NCI-H69 (cell line): ENCODE results near the gene EID1.

Source experiments
- DNase-seq: peaks from one replicate; lab custom pipeline; 2025; lab: John Stamatoyannopoulos, UW

EID1 gene

DNA sequence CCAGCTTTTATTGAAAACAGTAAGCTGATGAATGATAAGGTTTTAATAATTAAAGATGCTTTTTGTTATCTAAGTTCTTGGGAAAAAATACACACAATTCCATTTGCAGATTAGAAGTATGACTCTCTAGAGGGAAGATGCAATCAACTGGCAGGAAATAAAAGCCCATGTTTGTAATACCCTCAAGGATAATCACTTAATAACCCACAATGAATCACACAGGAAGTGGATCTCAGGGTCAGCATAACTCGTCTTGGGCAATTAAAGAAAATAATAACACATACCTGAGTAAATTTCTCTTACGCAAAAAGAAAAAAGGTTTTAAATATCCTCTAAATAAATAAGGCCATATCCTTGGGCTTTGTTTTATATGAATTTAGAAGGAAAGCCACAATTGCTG, 9.4 kb upstream of the EID1 start:
- peak; percentile 79 for DNase-seq

GRCh38 chr15:48869966-48870365, 8.0 kb upstream of the EID1 start:
- DNase-seq, result no peak

- no peak for DNase-seq
These were observed 6.4 kb upstream of the EID1 start for GRCh38 chr15:48871542-48871941.

DNA sequence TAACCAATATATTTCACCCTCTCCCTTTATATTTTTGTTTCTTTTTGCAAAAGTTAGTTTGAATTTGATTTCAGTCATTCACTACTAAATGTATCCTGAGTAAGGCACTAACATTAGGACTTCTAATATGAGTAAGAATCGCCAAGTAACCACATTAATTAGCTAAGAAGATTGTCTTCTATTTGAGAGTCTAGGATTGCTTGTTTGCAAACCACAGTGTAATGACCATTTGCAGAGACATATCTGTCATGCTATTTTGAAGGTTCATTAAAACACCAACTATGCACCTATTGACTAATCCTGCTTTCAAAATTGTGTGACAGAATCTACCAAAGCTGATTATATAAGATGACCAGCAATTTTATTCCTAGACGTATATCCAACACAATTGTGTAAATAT, 5.3 kb upstream of the EID1 start:
- no peak for DNase-seq

GRCh38 chr15:48875241-48875960, 2.5 kb upstream of the EID1 start:
- DNase-seq, result no peak

- no peak for DNase-seq
These were observed 1.9 kb upstream of the EID1 start for GRCh38 chr15:48876057-48876456.

- no peak for DNase-seq
These were observed 2.2 kb downstream of the EID1 start for GRCh38 chr15:48880070-48880634.

GRCh38 chr15:48883699-48884098, 5.8 kb downstream of the EID1 start:
- no peak for DNase-seq

- DNase-seq, result peak; percentile 38
These were observed 9.2 kb downstream of the EID1 start for GRCh38 chr15:48887144-48887543.

- no peak for DNase-seq
These were observed 10.3 kb downstream of the EID1 start for GRCh38 chr15:48888191-48888590.

- no peak for DNase-seq
These were observed 10.9 kb downstream of the EID1 start for GRCh38 chr15:48888836-48889235.

DNA sequence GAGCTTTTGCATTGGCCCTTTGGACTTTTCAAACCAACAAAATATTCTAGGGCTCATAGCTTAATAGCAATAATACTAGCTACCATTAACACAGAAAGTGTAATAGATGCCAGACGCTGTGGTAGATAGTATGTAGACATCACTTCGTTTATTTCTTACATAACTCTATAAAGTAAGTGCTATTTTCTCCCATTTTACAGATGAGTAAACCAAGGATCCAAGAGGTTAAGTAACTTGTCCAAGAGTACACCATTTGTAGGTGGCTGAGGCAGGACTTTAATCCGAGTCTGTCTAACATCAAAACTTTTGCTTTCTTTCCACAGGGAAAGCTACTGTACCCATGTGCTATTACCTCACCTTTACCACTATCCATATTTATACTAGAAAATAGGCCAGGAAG, 12.0 kb downstream of the EID1 start:
- no peak for DNase-seq

- peak; percentile 44 for DNase-seq
These were observed 12.5 kb downstream of the EID1 start for GRCh38 chr15:48890375-48890972.

- peak; percentile 63 for DNase-seq
These were observed 13.4 kb downstream of the EID1 start for GRCh38 chr15:48891232-48891765.

GRCh38 chr15:48893311-48893710, 15.4 kb downstream of the EID1 start:
- no peak for DNase-seq

DNA sequence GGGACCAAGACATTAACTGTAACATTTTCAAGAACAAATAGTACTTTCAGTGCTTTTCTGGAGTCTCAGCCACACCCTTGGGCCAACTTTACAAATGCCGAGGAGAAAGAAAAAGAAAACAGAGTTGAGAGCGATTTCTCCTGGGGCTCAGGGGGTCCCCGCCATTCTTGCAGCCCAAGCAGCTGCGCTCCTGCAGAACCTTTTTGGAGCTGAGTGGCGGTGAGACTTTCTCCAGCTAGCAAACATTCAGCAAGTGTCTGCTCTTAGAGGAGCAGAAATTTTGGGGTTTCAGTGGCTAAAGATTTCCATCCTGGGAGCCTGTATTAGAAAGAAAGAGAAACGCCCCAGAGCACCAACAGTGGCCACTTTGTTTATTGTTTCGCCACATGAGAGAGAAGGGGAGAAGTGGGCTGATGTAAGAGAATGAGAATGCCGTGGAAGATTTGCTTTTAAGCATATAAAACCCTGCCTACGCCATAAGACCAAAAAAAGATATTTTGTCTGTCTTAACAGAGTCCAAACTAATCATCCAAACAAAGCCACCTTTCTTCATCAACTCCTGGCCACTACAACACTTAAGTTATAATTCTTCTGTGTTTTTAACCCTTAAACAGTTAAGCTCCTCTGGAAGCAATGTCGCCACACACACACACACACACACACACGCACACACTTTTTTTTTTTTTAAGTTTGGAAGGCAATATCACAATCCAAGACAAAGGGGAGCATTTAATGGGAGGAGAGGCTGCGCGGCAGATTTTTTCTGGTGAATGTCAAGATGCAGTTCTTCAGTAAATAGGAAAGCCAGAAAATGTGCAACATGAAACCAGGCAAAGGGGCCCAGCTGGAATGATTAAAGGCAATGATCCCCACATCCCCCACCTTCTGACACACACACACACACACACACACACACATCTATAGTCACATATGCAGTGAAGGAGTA, 19.2 kb downstream of the EID1 start:
- peak; percentile 62 for DNase-seq

DNA sequence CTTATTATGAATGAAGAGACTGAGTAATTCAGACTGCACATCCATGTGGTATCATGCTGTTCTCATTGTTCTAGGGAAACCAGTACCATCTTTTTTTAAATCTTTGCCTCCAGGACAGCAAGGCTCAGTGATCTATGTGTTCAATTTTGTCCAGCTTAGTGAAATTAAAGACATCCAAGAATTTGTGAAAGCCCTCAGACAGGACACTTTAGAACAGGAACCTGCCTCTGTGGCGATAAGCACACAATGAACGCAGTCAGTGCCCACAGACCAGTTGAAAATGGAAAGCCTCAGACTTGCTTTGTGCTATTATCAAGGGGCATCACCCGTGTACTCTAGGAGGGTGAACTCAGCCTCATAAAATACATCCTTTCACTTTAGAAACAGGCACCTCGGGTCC, 20.1 kb downstream of the EID1 start:
- peak; percentile 25 for DNase-seq

GRCh38 chr15:48898446-48898845, 20.5 kb downstream of the EID1 start:
- DNase-seq, result no peak

DNA sequence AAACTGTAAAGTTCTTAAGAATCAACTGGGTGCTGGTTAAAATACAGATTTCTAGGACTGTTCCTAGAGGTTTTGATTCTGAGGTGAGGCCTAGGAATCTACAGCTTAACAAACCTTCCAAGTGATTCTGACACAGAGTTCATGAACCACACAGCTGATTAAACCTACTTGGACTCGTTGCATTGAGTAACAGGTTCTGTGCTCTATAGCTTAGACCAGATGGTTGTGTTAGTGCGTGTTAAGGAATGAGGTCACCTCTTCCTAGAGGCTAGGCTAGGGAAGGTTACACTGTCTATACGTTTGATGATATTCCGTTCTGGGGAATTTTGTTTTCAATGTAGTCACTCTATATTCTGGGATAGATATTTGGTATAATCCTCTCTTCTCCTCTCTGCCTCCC, 21.9 kb downstream of the EID1 start:
- DNase-seq, result peak; percentile 11

DNA sequence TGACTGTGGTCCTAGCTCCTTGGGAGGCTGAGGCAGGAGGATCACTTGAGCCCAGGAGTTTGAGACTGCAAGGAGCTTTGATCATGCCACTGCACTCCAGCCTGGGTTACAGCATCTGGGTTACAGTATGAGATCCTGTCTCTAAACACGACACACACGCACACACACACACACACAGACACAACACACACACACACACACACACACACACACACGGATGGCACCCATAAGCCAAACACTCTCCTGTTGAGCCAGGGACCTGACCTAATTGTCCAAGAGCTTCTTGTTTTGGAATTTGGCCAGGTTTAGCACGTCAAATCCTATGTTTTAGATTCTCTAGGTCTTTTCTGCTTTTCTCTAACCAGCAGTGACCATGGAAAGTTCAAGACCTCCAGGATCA, 26.8 kb downstream of the EID1 start:
- DNase-seq, result no peak

DNA sequence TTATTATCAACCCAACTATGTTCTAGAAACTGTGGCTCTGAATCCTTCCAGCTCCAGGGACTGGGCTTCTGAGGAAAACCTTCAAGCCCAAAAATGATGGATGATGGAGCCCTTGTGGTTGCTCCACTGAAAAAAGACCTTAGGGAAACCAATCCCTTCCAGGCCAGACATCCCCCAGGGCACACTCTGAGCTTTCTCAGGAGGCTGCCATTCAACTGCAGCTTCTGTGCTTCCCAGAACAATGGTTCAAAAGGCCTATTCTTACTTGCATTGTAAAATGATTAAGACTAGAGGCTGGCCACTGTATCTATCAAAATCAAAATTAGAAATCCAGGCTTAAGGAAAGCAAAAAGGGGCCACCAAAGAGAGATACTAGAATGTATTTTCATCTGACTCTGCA, 27.3 kb downstream of the EID1 start:
- no peak for DNase-seq

DNA sequence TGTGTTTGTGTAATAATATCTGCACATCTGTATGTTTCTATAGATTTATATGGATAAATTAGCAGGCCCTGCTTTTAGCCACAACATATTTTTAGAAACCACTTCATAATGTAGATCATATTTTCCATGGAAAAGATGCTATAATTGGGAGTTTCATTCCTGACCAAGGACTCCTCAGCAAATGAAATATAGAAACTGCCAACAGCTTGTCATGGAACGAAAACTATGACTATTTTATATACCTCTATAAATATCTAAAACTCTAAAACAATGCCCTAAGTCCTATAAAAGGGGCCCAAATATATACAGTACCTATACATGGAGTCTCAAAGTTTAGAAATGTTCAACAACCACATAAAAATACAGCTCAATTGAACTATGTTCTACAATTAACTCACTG, 27.9 kb downstream of the EID1 start:
- DNase-seq, result no peak
